MM.1S (cell line): ENCODE measurements around the gene WSCD1.

Source experiments
- DNase-seq: peaks from one replicate; pipeline ENCODE4 v3.0.0-alpha.2; 2015
- H2AFZ ChIP-seq: fragments of 300-600 bp; sonication (generic); 2 replicates; pipeline ENCODE4 v1.6.0; 2016; ENCODE audit warnings: antibody characterized with exemption, low read length
- H3F3A ChIP-seq: fragments of 300-600 bp; sonication (generic); 2 replicates; pipeline ENCODE4 v1.6.1; 2016; ENCODE audit warnings: mild to moderate bottlenecking, antibody characterized with exemption, low read length, moderate library complexity, mixed read lengths; ENCODE audit not compliant: insufficient read depth
- H3K27ac ChIP-seq: fragments of 300-600 bp; sonication (generic); 2 replicates; pipeline ENCODE4 v1.5.1; 2016; ENCODE audit warnings: mild to moderate bottlenecking, low read length
- H3K27me3 ChIP-seq: fragments of 300-600 bp; sonication (generic); replicated peaks from 2 replicates; pipeline ENCODE4 v1.6.0; 2016; ENCODE audit warnings: low read length; ENCODE audit not compliant: insufficient read depth
- H3K36me3 ChIP-seq: fragments of 300-600 bp; sonication (generic); replicated peaks from 2 replicates; pipeline ENCODE4 v1.6.1; 2016; ENCODE audit warnings: mild to moderate bottlenecking, low read length, mixed read lengths; ENCODE audit not compliant: insufficient read depth
- H3K4me1 ChIP-seq: fragments of 300-600 bp; sonication (generic); 2 replicates; pipeline ENCODE4 v1.6.1; 2016; ENCODE audit warnings: low read length, mixed read lengths
- H3K4me2 ChIP-seq: fragments of 300-600 bp; sonication (generic); 2 replicates; pipeline ENCODE4 v1.6.0; 2016; ENCODE audit warnings: low read depth, low read length
- H3K4me3 ChIP-seq: fragments of 300-600 bp; sonication (generic); 2 replicates; pipeline ENCODE4 v1.5.1; 2016; ENCODE audit warnings: low read length, mixed read lengths
- H3K79me2 ChIP-seq: fragments of 300-600 bp; sonication (generic); 2 replicates; pipeline ENCODE4 v1.6.1; 2016; ENCODE audit warnings: mixed run types, low read length, mixed read lengths
- H3K9ac ChIP-seq: fragments of 300-600 bp; sonication (generic); 2 replicates; pipeline ENCODE4 v1.6.1; 2016; ENCODE audit warnings: low read length, mixed read lengths
- H3K9me2 ChIP-seq: fragments of 300-600 bp; sonication (generic); replicated peaks from 2 replicates; pipeline ENCODE4 v1.6.1; 2016; ENCODE audit warnings: mild to moderate bottlenecking, low read length, mixed read lengths; ENCODE audit not compliant: insufficient read depth
- H3K9me3 ChIP-seq: fragments of 300-600 bp; sonication (generic); replicated peaks from 2 replicates; pipeline ENCODE4 v1.6.1; 2016; ENCODE audit warnings: mild to moderate bottlenecking, low read length, mixed read lengths; ENCODE audit not compliant: insufficient read depth
- H4K20me1 ChIP-seq: fragments of 300-600 bp; sonication (generic); 2 replicates; pipeline ENCODE4 v1.6.1; 2016; ENCODE audit warnings: mild to moderate bottlenecking, low read length, moderate library complexity, mixed read lengths; ENCODE audit not compliant: insufficient read depth
- CTCF ChIP-seq: fragments of 300-600 bp; sonication (generic); IDR thresholded peaks from 2 replicates; pipeline ENCODE4 v1.5.1; 2016; ENCODE audit warnings: antibody characterized with exemption, low read length, mixed read lengths
- EZH2 ChIP-seq: fragments of 300-600 bp; sonication (generic); optimal IDR thresholded peaks from 2 replicates; pipeline ENCODE3; 2017; ENCODE audit warnings: low read depth, mild to moderate bottlenecking, antibody characterized with exemption, low read length, mixed read lengths
- EZH2phosphoT487 ChIP-seq: fragments of 300-600 bp; sonication (generic); IDR thresholded peaks from 2 replicates; pipeline ENCODE4 v1.6.1; 2018; ENCODE audit warnings: antibody characterized with exemption, low read length

Gene WSCD1

GRCh38 chr17:6045621-6046357 lies 24.4 kb upstream of the WSCD1 start:
- Histone ChIP-seq H3K4me3 (no peak overlapping the region), H3F3A (no peaks in the 10 kb centered on the region), H3K4me1 (no peaks in the 10 kb centered on the region), H3K4me2 (no peak overlapping the region), H2AFZ (no peak overlapping the region), H3K79me2 (no peaks in the 10 kb centered on the region), H3K9me2 (no peaks in the 10 kb centered on the region), H3K9me3 (no peaks in the 10 kb centered on the region), H3K36me3 (no peaks in the 10 kb centered on the region), H3K27ac (no peak overlapping the region), H3K9ac (no peak overlapping the region), H4K20me1 (no peaks in the 10 kb centered on the region), H3K27me3 (no peaks in the 10 kb centered on the region)
- no peak for DNase-seq
- TF ChIP-seq EZH2phosphoT487: no peak
- TF ChIP-seq CTCF: no peak
- no peak for TF ChIP-seq EZH2

GRCh38 chr17:6046431-6046830 lies 23.7 kb upstream of the WSCD1 start:
- Histone ChIP-seq H3K4me3 (no peak overlapping the region), H3K4me2 (no peak overlapping the region)

GRCh38 chr17:6046931-6047330 lies 23.2 kb upstream of the WSCD1 start:
- DNase-seq: no peak

More at GRCh38 chr17:6046431-6046830, 23.7 kb upstream of the WSCD1 start:
- no peak for DNase-seq
- Histone ChIP-seq H3K79me2 (no peaks in the 10 kb centered on the region), H2AFZ (no peak overlapping the region), H3F3A (no peaks in the 10 kb centered on the region), H3K9me3 (no peaks in the 10 kb centered on the region), H3K36me3 (no peaks in the 10 kb centered on the region), H3K27me3 (no peaks in the 10 kb centered on the region), H3K4me1 (no peaks in the 10 kb centered on the region), H4K20me1 (no peaks in the 10 kb centered on the region), H3K27ac (no peak overlapping the region), H3K9me2 (no peaks in the 10 kb centered on the region), H3K9ac (no peak overlapping the region)
- TF ChIP-seq EZH2: no peak
- no peak for TF ChIP-seq CTCF
- no peak for TF ChIP-seq EZH2phosphoT487

More at GRCh38 chr17:6046931-6047330, 23.2 kb upstream of the WSCD1 start:
- Histone ChIP-seq H3K9ac (no peak overlapping the region), H3K27me3 (no peaks in the 10 kb centered on the region), H3K4me3 (no peak overlapping the region), H3K27ac (no peak overlapping the region), H3K9me3 (no peaks in the 10 kb centered on the region), H3K4me1 (no peaks in the 10 kb centered on the region), H4K20me1 (no peaks in the 10 kb centered on the region), H3F3A (no peaks in the 10 kb centered on the region), H3K4me2 (no peak overlapping the region), H3K36me3 (no peaks in the 10 kb centered on the region), H3K79me2 (no peaks in the 10 kb centered on the region), H3K9me2 (no peaks in the 10 kb centered on the region), H2AFZ (no peak overlapping the region)
- TF ChIP-seq EZH2 (no peak), EZH2phosphoT487 (no peak), CTCF (no peak)
